DND-41 (cell line): Measurements from ENCODE around the gene TTLL5.

Experiments
- ATAC-seq: fragments of 200-7000 bp; cut with Tn5 transposase; 3 replicates; pipeline ENCODE4 v1.9.1; 2021; ENCODE audit warnings: low read depth; ENCODE audit not compliant: insufficient read depth
- DNase-seq: peaks from one replicate; pipeline ENCODE4 v3.0.0-alpha.2; 2020
- H2AFZ ChIP-seq: 2 replicates; pipeline ENCODE4 v1.6.0; 2012; ENCODE audit warnings: low read depth, low read length
- H3K27ac ChIP-seq: 2 replicates; pipeline ENCODE4 v1.5.1; 2012; ENCODE audit warnings: low read length, inconsistent platforms
- H3K27me3 ChIP-seq: fragments of 200-600 bp; sonication (generic); 2 replicates; pipeline ENCODE4 v1.6.0; 2012; ENCODE audit warnings: low read length, mild to moderate bottlenecking, inconsistent platforms; ENCODE audit not compliant: insufficient read depth, poor library complexity
- H3K36me3 ChIP-seq: 2 replicates; pipeline ENCODE4 v1.5.1; 2012; ENCODE audit warnings: low read length, inconsistent platforms; ENCODE audit not compliant: insufficient read depth
- H3K4me1 ChIP-seq: 2 replicates; pipeline ENCODE4 v1.5.1; 2012; ENCODE audit warnings: mild to moderate bottlenecking, low read length; ENCODE audit not compliant: insufficient read depth
- H3K4me2 ChIP-seq: 2 replicates; pipeline ENCODE4 v1.6.0; 2012; ENCODE audit warnings: mild to moderate bottlenecking, moderate library complexity, low read length, inconsistent platforms; ENCODE audit not compliant: insufficient read depth
- H3K4me3 ChIP-seq, 2 experiments: fragments of 200-600 bp in 1 of 2; shearing (Covaris generic) in 1 of 2; 2 replicates each; pipeline ENCODE4 v1.5.1; 2012 to 2016; ENCODE audit warnings: inconsistent platforms in 2 of 2, low read length in 2 of 2, mild to moderate bottlenecking in 2 of 2, low read depth in 1 of 2, moderate library complexity in 1 of 2
- H3K79me2 ChIP-seq: 2 replicates; pipeline ENCODE4 v1.6.0; 2012; ENCODE audit warnings: low read length, inconsistent platforms; ENCODE audit not compliant: insufficient read depth
- H3K9ac ChIP-seq: 2 replicates; pipeline ENCODE4 v1.6.0; 2012; ENCODE audit warnings: low read depth, mild to moderate bottlenecking, inconsistent platforms, low read length, moderate library complexity
- H3K9me3 ChIP-seq: 2 replicates; pipeline ENCODE4 v1.5.1; 2012; ENCODE audit warnings: low read length, moderate library complexity, mild to moderate bottlenecking, inconsistent platforms; ENCODE audit not compliant: insufficient read depth, severe bottlenecking
- H4K20me1 ChIP-seq: 2 replicates; pipeline ENCODE4 v1.6.0; 2012; ENCODE audit warnings: low read length; ENCODE audit not compliant: insufficient read depth
- CTCF ChIP-seq: IDR thresholded peaks from 2 replicates; pipeline ENCODE4 v1.5.1; 2012; ENCODE audit warnings: borderline replicate concordance, low read length, moderate library complexity, mild to moderate bottlenecking; ENCODE audit not compliant: poor library complexity, severe bottlenecking; ENCODE audit errors: extremely low read depth
- EZH2 ChIP-seq: IDR thresholded peaks from 3 replicates; pipeline ENCODE4 v1.6.1; 2012; ENCODE audit warnings: borderline replicate concordance, low read depth, mild to moderate bottlenecking, moderate library complexity, low read length, inconsistent platforms; ENCODE audit not compliant: severe bottlenecking

Gene TTLL5

GRCh38 chr14:75711105-75711795, 50.2 kb downstream of the TTLL5 start:
- H2AFZ ChIP-seq, result no peak overlapping the region
- H3K4me3 ChIP-seq, result no peak overlapping the region
- no peaks in the 10 kb centered on the region for H3K4me1 ChIP-seq
- no peak overlapping the region for H3K9ac ChIP-seq
- DNase-seq, result peak; percentile 34
- H3K4me2 ChIP-seq, result no peak overlapping the region
- H3K9me3 ChIP-seq, result no peaks in the 10 kb centered on the region
- H3K27me3 ChIP-seq, result no peaks in the 10 kb centered on the region
- H4K20me1 ChIP-seq, result no peaks in the 10 kb centered on the region
- no peak overlapping the region for H3K27ac ChIP-seq
- H3K36me3 ChIP-seq, result peaks cover 34% of the 10 kb centered on the region
- ATAC-seq, result peak; percentile 78
- no peak for TF ChIP-seq EZH2
- peak; percentile 71 for TF ChIP-seq CTCF
- no peaks in the 10 kb centered on the region for H3K79me2 ChIP-seq

GRCh38 chr14:75711796-75712211, 50.8 kb downstream of the TTLL5 start:
- no peak overlapping the region for H3K9ac ChIP-seq
- no peaks in the 10 kb centered on the region for H3K9me3 ChIP-seq
- no peaks in the 10 kb centered on the region for H3K79me2 ChIP-seq
- no peak overlapping the region for H3K4me2 ChIP-seq
- H3K27me3 ChIP-seq, result no peaks in the 10 kb centered on the region
- no peak for ATAC-seq
- no peaks in the 10 kb centered on the region for H3K4me1 ChIP-seq
- TF ChIP-seq EZH2 (no peak), CTCF (no peak)
- no peak for DNase-seq
- peaks cover 31% of the 10 kb centered on the region for H3K36me3 ChIP-seq
- H3K27ac ChIP-seq, result no peak overlapping the region
- H2AFZ ChIP-seq, result no peak overlapping the region
- no peak overlapping the region for H3K4me3 ChIP-seq
- H4K20me1 ChIP-seq, result no peaks in the 10 kb centered on the region

GRCh38 chr14:75714991-75715390, 53.9 kb downstream of the TTLL5 start:
- peaks cover 37% of the 10 kb centered on the region for H3K36me3 ChIP-seq
- no peaks in the 10 kb centered on the region for H3K79me2 ChIP-seq
- H3K4me3 ChIP-seq, result no peak overlapping the region
- no peaks in the 10 kb centered on the region for H4K20me1 ChIP-seq
- no peak for ATAC-seq
- no peak overlapping the region for H3K9ac ChIP-seq
- H3K4me2 ChIP-seq, result no peak overlapping the region
- DNase-seq, result no peak
- H2AFZ ChIP-seq, result no peak overlapping the region
- no peaks in the 10 kb centered on the region for H3K27me3 ChIP-seq
- H3K4me1 ChIP-seq, result no peaks in the 10 kb centered on the region
- H3K27ac ChIP-seq, result no peak overlapping the region
- H3K9me3 ChIP-seq, result no peaks in the 10 kb centered on the region
- TF ChIP-seq CTCF (no peak), EZH2 (no peak)
